Lower leg skin (tissue), 3 donors: ENCODE data around the gene TEX13C.
"Not testable (repeated sequence)": the region's sequence is repeated elsewhere in the genome, so short reads cannot be mapped to it uniquely, and the experiment has no call there.

Experiments used
- POLR2A ChIP-seq, 2 donors: fragments of 450-650 bp; IDR thresholded peaks; one replicate each; pipeline ENCODE4 v1.6.1; 2016 to 2017; ENCODE audit warnings: antibody characterized with exemption in 2 of 2, mild to moderate bottlenecking in 1 of 2, moderate library complexity in 1 of 2
- TF ChIP-seq, protein P1 (sequence below), 3 donors: fragments of 450-650 bp; IDR thresholded peaks; one replicate each; pipeline ENCODE4 v1.5.1; 2016; ENCODE audit warnings: antibody characterized with exemption in 3 of 3, mild to moderate bottlenecking in 3 of 3, moderate library complexity in 2 of 3

DNA sequence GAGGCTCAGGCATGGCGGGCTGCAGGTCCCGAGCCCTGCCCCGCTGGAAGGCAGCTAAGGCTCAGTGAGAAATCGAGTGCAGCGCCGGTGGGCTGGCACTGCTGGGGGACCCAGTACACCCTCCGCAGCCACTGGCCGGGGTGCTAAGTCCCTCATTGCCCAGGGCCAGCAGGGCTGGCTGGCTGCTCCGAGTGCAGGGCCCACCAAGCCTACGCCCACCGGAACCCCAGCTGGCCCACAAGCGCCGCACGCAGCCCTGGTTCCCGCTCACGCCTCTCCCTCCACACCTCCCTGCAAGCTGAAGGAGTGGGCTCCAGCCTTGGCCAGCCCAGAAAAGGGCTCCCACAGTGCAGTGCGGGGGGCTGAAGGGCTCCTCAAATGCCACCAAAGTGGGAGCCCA lies 505 bp upstream of the TEX13C start:
- TF ChIP-seq, protein P1, sequence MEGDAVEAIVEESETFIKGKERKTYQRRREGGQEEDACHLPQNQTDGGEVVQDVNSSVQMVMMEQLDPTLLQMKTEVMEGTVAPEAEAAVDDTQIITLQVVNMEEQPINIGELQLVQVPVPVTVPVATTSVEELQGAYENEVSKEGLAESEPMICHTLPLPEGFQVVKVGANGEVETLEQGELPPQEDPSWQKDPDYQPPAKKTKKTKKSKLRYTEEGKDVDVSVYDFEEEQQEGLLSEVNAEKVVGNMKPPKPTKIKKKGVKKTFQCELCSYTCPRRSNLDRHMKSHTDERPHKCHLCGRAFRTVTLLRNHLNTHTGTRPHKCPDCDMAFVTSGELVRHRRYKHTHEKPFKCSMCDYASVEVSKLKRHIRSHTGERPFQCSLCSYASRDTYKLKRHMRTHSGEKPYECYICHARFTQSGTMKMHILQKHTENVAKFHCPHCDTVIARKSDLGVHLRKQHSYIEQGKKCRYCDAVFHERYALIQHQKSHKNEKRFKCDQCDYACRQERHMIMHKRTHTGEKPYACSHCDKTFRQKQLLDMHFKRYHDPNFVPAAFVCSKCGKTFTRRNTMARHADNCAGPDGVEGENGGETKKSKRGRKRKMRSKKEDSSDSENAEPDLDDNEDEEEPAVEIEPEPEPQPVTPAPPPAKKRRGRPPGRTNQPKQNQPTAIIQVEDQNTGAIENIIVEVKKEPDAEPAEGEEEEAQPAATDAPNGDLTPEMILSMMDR (IDR thresholded peaks at IDR 0.05): not testable (repeated sequence)
- TF ChIP-seq POLR2A (IDR thresholded peaks at IDR 0.05): not testable (repeated sequence)
